ENCODE data around the gene IBTK.

- TF ChIP-seq CTCF (IDR thresholded peaks at IDR 0.05) (no peak), POLR2A (IDR thresholded peaks at IDR 0.05) (no peak), EP300 (IDR thresholded peaks at IDR 0.05) (no peak)
Measured at GRCh38 chr6:82185948-82186535, 61.5 kb downstream of the IBTK start.
